Bone marrow (tissue), 2 donors: ENCODE results near the gene GZF1.

Experiments used
- DNase-seq, 2 donors: peaks; one replicate each; lab custom pipeline; 2025; lab: John Stamatoyannopoulos, UW

Gene GZF1

DNA sequence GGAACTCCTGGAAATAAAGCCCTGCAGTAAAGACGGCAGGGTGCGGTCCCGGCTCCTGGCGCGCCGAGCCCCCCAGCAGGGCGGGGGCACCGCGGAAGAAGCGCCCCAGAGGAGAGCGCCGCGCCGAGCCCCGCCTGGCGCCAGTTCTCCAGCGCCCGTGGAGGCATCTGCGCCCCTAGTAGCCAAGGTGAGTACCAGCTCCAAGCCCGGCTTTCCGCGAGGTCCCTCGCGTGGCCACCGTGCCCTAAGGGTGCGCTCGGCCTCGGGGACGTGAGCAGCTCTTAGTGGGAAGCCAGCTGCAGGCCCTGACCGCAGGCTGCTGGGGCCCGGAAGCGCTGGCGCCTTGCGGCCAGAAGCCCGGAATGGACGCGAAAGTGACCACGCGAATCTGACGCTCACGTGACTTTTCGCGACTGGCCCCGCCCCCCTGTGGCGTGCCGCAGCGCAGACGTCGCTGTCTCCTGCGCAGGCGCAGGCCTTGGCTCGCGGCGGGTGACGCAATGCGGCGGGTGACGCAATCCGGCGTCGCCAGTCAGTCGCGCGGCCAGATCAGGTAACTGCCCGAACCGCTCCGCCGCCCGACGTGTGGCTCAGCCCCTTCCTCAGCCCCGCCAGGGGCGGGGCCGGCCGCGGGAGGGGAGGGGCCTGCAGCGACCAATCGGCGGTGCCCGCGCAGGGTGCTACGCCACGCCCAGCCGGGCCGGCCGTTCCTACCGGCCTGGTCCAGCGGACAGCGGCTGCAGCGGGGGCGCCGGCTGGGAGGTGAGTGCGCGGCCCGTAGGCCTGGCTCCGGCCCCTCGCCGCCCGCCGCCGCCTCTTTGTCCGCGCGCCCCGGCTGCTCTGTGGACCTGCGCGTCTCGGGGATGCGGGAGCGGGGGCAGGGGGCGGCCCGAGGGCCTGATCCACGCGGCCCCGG is at the start of gene GZF1:
Gene GZF1, plus strand, starts transcription at position 707 of the 916 bp plus-strand sequence. CDS start 2,202 bp downstream, outside the sequence.
- peak; percentile 88 to 96 for DNase-seq

DNA sequence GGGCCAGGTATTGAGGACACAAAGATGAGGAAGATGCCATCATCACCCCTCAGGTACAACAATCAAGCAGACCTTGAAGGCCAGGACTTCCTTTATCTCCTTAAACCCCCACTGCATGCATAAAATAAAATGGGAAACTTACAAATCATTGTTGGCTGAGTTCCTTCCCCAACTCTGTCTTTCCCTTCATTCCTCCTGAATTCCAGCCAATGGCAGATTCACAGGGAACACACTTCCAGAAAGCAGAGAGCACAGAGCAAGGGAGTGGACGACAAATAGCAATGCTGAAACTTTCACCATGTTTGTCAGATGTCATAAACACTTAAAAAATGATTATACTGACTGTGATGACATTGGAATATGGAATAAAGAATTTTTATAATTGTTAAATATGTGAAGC is 48.7 kb upstream of the GZF1 start:
- no peak for DNase-seq

DNA sequence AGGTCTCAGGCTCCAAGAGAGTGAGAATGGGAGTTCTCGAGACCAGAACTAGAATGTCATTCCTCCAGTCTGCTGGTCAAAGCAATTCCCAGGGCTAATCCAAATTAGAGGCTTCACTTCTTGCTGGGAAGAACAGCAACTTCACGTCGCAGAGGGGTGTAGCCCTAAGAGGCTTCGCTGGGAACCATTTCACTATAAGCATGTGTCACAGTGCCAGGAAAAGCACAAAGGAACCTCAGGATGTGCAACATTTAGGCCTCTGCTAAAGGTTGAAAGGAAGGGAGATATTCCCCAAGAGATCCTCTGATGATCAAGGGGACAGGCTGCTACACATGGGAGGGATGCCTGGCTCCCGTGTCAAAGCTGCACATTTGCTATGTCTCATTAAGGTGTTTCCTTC is 47.3 kb upstream of the GZF1 start:
- no peak for DNase-seq

DNA sequence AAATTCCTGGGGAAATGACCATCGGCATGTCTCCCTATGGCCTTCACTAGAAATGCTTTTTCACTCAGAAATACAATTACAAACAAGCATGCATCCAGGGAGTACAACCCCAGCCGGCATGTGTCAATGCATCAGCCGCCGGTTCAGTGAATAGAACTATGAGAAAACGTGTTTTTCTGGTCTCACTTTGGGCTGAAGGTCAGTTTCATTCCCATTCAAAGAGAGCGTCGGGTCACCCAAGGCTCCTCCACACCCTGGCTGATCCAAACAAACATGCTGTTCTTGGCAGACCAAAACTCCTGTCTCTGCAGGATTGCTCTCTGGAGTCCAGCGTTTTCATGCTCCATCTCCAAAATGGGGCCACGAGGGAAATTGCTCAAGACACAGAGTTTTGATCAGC is 46.9 kb upstream of the GZF1 start:
- no peak for DNase-seq

DNA sequence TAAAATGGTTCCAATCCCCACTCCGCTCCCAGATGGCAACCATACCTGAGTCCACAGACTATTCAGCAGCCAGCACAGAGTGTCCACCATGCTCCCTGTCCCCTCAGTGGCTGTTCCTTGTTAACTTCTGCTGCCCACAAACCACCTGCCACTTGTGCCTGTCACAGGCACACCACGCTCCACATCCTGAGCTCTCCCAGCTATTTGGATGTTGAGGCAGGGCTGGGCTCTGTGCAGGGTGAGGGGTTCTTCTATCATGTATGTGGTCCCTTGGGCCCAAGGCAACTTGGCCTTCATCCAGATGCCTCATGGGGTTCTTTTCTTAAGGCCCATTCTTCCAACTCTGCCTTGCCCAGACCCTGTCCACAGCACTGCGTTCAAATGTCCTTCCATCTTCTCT is 45.4 kb upstream of the GZF1 start:
- DNase-seq, result no peak

DNA sequence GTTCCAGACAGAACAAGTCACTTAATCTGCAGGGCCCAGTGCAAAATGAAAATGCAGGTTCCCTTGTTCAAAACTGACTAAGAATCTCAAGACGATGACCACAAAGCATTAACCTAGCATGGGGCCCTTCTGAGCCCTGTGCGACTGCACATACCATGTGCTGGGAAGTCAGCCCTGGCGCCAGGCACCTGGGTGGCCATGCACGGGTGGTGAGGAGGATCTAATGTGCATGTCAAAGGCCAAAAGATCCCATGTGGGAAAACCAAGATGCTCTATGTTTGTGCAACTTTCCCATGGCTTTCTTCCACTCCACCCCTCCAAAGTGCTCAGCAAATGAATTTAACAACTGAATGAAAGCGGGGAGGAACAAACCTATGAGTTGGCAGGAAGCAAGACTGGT is 44.9 kb upstream of the GZF1 start:
- DNase-seq, result no peak

DNA sequence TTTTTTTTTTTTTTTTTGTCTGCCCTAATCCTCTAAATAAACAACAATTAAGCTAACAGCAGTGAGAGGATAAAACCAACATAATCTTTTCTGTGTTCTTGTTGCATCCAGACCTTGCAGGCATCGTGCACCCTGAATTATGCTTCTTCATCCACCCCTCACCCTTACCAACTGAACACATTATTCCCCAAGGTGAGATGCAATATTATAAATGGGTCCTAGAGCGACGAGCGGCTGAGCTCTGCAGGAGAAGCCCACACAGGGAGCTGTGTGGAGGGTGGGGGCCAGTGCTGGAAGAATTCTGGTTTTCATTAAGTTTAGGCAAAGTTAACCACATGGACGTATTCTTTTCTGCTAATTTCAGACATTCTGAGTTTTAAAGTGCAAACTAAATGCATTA is 43.6 kb upstream of the GZF1 start:
- no peak for DNase-seq

DNA sequence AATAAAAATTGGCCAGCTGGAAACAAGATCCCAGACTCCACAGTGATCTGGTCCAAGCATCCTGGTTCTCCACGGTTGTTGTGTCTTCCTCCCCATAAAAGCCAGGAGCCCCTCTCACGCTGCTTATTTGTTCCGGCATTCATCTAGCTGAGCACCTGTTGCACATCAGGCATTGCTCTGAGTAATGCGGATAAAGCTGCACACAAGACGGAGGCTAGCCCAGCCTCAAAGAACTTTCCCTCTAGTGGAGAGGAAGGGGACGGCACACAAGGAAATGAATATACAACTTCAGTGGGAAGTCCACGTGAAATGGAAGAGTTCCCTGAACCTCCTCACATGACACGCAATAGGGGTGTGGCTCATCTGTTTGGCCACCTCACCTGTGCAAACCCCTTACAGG is 41.7 kb upstream of the GZF1 start:
- no peak for DNase-seq

DNA sequence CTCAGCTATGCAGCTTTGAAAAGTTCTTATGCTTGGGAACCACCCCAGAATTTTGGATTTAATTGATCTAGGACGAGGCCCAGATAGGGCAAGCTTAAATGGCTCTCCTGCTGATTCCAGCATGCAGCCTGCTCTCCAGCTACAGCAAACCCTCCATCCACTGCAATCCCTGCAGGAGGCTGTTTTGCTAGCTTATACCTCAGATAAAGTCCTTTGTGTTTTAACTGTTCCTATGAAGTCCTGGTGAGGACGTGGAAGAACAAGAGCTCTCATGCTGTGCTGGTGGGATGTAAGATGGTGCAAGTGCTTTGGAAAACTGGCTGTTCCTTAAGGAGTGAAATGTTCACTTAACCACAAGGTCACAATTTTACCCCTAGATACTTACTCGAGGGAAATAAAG is 36.9 kb upstream of the GZF1 start:
- DNase-seq, result no peak

DNA sequence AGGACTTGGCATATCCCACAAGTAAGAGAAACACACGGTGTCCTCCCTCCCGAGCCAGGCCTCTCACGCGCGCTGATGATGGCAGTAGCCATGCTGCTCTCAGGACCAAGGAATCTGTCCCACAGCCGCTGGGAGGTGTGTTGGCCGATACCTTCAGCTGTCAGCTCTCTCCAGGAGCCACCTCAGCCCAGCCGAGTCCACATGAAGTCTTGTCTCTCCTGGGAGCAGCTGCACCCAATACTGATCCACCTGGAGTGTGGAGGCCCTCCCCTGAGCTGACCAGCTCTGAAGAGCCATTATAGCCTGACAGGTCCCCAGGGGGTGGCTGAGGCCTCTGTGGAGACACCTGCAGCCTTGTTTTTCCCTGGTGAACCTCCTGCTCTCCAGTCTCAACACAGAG is 35.2 kb upstream of the GZF1 start:
- no peak for DNase-seq

DNA sequence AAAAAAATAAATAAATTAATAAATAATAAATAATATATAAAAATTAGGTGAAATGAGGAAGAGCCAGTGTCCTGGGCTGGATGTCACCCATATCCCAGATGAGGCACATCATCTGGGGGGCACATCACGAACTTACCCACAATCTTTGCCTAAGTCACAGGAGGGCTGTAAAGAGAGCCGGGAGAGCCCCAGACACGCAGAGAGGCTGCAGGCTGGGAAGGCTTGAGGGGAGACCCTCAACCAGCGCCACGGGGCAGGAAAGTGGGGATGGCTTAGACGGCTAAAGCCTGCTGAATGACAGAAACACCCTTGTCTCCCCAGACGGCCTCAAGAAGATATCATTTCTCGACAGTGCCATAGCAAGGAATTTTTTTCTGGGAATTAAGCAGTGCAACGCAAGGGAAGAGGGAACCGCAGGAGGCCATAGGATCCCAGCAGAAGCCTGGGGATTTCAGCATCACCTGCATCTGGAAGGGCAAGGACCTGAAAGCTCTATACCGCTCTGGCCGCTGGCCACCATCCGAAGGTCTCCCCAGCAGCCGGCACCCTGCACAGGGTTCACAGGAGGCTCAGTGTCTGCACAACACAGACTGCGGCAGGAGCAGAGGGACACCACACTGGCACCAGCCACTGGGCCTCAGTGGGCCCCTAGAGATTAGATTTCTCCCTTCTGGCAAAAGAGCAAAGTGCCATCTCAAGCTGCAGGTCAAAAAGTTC is 34.2 kb upstream of the GZF1 start:
- no peak for DNase-seq

DNA sequence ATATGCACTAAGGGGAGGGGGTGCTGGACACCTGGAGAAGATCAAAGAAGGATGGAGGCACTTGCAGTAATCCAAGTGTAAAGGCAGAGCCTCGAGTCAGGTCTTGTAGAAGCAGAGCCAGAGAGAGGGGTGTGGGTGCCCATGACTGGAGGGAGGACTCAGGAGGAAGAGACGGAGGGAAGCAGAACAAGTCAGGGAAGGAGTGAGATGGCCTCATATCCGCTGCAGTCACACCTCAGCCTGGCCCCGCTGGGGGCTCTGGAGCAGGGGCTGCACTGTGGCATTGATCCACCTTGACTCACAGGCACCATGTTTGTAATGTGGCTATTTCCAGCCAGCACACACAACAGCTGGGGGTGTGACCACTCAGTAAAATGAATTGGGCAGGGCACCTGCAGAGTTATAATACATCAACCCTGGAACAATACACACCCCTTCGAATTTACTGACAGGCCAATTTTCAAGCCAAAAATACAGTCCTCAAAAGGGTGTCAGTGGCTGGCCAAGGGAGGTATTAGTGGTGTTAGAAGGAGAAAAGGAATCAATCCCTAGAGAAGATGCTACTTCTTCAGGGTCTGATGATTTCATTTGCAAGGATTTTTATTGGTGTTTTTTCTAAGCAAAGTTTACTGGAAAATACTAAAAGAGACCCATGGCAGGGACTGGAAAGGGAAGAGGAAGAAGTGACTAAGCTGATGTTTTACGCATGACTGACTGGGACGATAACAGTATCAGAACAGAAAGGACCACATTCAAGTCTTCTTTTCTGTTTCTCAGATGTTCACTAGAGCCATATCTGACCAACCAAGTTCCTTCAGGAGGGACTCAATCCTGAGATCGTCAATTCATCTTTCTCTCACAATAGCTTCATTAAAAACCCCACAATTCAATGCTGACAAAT is 30.3 kb upstream of the GZF1 start:
- no peak for DNase-seq

DNA sequence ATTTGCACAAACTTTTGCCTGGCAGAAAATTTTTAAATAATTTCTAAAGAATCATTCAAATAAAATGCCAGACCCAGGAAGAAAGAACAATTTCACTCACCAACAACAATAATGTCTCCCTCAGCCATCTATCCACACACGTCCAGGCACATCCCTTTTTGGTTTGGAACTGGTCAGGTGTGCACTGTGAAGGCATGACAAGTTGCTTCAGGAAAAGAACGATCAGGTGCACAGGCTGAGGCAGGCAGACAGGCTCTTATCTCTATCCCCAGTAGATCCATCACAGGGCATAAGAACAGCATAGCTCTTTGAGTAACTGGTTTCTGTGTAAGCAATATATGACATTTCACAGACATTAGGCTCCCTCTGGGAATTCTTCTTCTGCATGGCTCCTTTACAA is 29.5 kb upstream of the GZF1 start:
- DNase-seq, result no peak

DNA sequence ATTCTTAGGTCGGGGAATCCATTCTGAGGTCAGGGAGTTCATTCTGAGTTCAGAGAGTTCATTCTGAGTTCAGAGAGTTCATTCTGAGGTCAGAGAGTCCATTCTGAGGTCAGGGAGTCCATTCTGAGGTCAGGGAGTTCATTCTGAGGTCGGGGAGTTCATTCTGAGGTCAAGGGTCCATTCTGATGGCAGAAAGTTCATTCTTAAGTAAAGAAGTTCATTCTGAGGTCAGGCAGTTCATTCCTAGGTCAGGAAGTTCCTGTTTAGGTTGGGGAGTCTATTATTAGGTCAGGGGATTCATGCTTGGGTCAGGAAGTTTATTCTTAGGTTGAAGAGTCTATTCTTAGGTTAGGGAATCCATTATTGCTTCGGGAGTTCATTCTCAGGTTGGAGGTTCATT is 27.9 kb upstream of the GZF1 start:
- peak in 1 of 2 donors; percentile 1 for DNase-seq

DNA sequence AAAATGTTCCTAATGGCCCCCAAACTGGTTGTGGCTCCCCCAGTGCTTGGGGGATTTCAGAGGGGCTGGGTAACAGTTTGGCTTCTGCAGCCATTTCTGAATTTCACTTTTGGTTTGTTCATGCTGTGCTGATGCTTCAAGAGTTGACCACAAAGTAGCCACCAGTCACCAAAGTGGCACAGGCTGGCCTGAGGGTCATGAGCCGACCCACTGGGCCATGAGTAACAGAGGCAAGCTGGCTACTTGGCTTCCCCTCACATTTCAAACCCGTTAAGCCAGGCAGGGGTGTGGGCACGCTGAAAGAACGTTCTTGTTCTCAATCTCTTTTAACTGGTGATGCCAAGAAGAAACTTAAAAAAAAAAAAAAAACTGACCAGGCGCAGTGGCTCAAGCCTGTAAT is 26.5 kb upstream of the GZF1 start:
- no peak for DNase-seq

DNA sequence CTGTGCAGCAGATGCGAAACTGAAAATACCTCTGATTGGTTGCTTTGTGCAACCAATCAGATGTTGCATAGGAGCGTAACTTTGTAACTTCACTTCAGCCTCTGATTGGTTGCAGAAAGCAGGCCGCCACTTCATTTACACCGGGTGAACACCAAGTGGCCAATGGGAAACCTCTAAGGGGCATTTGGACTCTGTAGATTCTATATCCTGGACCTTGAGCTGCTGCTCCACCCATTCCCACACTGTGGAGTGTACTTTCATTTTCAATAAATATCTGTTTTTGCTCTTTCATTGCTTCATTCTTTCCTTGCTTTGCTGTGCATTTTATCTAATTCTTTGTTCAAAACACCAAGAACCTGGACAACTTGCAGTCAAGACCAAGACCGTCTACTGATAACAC is 25.5 kb upstream of the GZF1 start:
- DNase-seq, result no peak

DNA sequence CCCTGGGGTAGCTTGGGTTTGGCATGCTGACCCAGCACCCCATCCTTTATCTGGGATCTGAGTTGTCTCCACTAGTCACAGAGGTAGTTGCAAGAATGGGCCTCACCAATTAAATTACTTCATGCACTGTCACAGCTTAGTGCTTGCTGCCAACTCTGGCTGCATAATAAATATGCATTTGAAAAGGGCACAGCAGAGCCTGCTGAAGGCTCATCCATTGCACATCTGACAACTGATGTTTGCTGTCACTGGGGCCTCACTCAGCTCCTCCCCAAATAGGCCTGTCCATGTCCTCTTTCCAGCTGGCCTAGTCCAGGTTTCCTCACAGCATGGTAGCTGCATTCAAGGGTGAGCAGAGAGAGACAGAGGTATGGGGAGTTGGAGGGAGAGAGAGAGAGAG is 24.7 kb upstream of the GZF1 start:
- DNase-seq, result no peak

DNA sequence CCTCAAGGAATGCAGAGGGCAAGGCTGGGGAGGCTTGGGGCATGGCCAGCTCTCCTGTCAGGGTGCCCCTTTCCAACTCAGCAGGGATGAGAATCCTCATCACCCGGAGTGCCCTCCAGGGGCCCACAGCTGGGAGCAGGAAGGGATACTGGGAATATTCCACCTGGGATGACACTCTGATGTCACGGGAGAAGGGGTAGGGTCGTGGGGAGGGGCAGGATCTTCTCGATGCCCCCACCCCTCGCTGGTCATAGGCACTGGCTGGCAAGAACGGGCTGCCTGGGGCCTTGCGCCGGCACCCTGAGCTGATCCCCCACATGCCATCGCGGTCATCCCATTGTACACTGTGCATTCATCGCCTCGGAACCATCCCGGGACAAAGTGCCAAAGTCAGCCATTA is 22.0 kb upstream of the GZF1 start:
- no peak for DNase-seq

DNA sequence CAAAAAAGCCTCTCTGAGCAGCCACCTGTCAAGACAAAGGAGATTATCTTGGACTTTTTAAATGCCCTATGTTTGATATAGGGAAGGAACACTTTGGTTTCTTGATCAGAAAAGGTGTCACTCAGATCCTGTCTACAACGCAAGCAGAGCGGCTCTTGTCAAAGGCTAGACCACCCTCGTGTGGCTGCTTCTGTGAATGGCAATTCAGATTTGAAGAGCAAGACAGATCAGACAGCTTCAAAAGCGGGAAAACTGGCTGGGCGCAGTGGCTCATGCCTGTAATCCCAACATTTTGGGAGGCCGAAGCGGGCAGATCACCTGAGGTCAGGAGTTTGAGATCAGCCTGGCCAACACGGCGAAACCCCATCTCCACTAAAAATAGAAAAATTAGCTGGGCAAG is 21.5 kb upstream of the GZF1 start:
- DNase-seq, result peak; percentile 2 to 54

DNA sequence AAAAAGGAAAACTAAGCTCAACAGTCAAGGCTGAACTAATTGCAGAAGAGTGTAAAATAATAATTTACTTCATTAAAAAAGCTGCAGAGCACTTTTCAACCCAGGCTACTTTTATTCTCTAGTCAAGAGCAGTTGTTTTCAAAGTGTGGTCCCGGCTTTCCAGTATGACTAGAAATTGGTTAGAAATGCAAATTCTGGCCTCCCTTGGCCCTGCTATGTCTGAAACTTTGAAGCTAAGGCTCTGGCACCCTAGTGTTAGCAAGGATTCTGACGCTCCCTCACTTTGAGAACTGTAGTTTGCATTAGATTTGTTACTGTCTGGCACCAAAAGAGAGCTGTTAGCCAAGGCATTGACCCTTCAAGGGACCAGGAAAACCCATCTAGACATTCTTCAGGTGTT is 20.9 kb upstream of the GZF1 start:
- DNase-seq, result no peak

DNA sequence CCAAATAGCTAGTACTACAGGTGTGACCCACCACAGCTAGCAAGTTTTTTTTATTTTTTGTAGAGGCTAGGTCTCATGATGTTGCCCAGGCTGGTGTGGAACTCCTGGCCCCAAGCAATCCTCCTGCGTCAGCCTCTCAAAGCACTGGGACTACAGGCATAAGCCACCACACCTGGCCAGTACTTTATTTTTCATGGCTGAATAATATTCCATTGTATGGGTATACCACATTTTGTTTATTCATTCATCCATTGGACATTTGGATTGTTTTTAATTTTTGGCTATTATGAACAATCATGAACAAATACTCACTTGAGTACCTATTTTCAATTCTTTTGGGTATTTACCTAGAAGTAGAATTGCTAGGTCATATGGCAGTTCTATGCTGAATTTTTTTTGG is 18.4 kb upstream of the GZF1 start:
- no peak for DNase-seq

DNA sequence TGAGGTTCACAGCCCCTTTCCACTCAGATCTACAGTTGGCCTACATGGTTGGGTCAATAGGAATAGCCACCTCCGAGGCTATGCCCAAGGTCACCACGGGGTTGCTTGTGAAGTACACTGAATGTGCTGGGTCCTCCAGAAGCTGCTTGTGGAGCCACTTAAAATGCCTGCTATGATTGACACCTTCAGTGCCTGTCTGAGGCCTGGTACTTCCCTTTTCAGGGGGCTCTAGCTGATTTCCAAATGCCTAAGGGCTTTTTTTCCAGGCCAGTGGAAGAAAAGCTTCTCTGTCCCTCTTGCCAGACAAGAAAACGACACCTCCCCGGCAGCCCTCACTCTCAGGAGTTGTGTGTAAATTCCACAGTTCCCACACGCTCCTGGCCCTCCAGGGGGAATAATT is 17.6 kb upstream of the GZF1 start:
- DNase-seq, result no peak
